GM21381 (cell line): ENCODE measurements around the gene TCHH.

Experiments
- ATAC-seq: cut with Tn5 transposase; IDR thresholded peaks from one replicate; pipeline ENCODE4 v1.9.1; 2021; ENCODE audit warnings: mild to moderate bottlenecking, moderate library complexity; ENCODE audit not compliant: unreplicated experiment

The TCHH gene

GRCh38 chr1:152067150-152067549 is 48.1 kb downstream of the TCHH start:
- no peak for ATAC-seq

GRCh38 chr1:152061952-152062351 is 53.3 kb downstream of the TCHH start:
- no peak for ATAC-seq
